NCI-H1048 (cell line): Measurements from ENCODE around the gene ATP2B2.

Source experiments
- DNase-seq: peaks from one replicate; lab custom pipeline; 2025; lab: John Stamatoyannopoulos, UW

ATP2B2 gene

GRCh38 chr3:10469441-10470119 lies 35.8 kb downstream of the ATP2B2 start:
- no peak for DNase-seq

DNA sequence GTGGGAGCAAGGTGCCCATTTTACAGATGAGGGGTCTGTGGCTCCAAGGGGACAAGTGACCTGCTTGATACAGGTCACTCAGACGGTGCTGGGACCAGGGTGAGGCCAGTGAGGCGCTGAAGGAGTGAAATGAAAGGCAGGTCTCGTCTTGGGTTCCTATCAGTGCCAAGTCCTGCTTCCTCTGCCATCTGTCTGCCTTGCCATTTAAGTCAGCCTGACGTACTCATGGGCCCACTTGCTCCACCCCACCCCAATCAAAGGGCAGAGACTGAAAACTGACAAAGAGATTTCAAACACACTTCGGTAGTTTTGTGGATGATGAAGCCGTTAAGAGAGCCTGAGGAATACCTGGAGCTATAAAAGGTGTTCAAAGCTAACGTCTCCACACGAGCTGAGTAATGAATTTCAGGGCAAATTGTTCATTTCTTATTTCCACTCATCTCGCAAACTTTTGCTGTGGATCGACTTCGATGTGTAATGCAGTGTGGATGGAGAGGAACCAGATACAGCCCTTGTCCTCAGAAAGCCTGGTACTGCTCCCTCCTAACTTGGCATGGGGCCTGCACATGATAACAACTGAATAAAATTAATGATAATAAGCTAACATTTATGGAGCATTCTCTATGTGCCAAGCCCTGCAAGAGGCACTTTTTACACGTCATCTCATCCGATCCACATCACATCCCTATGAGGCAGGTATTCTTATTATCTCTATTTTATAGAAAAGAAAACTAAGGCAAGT lies 36.6 kb downstream of the ATP2B2 start:
- no peak for DNase-seq

- no peak for DNase-seq
Observed at GRCh38 chr3:10467904-10468612, 37.3 kb downstream of the ATP2B2 start.

- no peak for DNase-seq
Observed at GRCh38 chr3:10467204-10467603, 38.2 kb downstream of the ATP2B2 start.

GRCh38 chr3:10466186-10466585 lies 39.2 kb downstream of the ATP2B2 start:
- DNase-seq, result no peak

DNA sequence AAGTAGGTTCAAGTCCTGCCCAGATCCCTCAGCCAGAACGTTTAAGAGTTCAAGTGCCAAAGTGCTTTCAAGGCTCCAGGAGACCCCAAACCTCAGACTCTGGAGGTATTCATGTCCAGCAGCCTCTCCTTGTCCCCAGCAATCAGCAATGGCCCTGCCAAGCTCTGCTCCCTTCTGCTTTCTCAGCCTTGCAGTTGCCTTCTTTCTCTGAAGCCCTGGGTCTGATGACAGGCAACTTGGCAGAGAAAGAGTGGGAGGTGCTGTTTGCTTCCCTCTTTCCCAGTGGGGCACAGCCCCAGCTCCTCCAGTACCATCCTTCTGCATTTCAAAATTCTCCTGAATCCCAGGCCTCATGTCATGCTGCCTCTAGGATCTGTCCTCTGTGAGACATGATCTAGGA lies 40.2 kb downstream of the ATP2B2 start:
- no peak for DNase-seq

GRCh38 chr3:10463533-10464434 lies 41.6 kb downstream of the ATP2B2 start:
- no peak for DNase-seq

GRCh38 chr3:10462641-10463532 lies 42.5 kb downstream of the ATP2B2 start:
- DNase-seq, result no peak

DNA sequence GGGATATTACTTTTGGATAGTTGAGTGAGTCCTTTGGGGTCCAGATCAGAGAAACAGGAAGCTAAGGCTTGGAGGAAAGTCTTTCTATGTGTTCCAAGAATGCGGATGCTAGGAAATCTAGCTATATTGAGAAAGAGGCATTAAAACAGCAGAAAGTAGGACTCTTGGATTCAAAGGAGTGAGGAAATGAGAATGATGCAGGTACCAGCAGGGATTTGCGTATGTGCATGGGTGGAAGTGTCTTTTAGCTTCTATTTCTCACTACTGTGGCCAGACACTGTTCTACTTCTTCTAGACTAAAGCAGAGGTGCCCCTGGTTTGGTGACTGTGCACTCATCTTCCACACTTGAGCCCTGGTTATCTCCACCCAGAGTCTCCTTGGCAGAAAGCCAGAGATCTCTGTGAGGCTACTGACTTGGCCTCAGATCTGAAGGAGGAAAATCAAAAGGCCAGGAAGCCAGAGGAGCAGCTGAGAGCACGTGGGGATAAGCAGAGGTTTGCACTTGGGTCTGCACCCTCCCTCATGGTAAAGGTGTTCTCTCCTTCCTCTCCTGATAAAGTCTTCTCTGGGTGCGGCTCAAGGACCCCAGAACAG lies 44.3 kb downstream of the ATP2B2 start:
- no peak for DNase-seq

DNA sequence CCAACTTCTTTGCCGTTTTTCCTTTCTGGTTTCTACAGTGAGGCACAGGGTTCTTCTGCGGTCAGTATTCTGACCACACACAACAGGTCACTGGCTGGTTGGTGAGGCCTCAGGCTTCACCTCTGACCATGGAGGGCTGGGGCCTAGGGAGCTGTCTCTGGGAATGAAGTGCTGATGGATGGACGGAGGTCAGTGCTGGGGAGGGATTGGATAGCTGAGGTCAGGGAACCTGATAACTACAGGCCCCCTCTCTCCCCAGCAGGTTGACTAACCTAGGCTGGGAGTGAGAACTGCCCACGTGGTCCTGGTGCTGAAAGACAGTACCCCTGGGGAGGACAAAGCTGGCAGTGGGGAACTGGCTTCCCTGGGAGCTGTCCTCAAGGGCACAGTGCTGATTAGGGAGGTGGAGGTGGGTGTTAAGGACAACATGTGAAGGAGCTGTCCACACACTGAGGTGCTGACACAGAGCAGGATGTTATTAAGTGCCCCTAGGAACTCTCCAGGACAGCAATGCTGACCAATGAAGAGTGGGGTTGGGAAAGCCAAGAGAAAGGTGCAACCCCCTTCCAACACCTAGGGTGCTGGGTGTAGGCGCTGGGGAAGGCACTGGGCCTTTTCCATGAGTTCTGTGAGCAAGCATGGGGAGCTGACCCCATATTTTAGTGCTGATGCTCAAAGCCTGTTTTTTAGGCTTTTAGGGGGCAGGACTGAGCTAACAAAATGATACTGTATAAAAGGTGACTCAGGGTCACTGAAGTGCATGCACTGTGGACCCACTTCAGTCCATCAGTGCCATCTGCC lies 45.2 kb downstream of the ATP2B2 start:
- DNase-seq, result peak; percentile 57

DNA sequence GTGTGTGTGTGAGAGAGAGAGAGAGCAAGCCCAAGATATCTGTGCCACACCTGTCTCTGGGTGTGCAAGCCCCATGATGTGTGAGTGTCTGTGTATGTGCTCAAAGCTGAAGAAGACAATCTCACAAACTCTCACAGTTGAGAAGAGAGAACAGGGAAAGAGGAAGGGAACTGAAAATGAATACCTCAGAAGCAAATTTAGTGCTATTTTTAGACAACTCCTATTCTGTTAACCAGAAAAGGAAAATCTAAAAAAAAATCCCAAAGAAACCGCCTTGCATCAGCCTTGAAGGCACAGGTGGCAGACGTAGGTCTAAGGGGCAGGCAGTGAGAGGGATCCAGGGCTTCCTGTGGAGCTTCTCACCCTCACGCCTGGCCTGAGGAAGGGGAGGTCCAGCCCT lies 47.8 kb downstream of the ATP2B2 start:
- DNase-seq, result no peak

GRCh38 chr3:10456981-10457380 lies 48.4 kb downstream of the ATP2B2 start:
- no peak for DNase-seq

DNA sequence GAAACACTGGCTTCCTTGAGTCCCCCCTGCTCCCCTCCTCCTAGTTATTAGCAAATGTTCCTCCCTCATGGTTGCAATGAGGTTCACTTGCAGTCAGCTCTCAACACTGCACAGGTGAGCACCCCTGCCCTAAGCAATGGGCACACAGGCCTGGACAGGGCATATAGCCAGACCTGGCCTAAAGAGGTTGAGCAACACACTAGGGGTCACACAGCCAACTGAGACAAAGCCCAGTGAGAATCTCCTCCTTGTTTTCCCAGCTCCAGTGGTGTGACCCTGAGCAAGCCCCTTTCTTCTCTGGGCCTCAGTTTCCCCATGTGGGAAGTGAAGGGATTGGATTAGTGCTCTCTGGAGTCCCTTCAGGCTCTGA lies 49.9 kb downstream of the ATP2B2 start:
- no peak for DNase-seq

- DNase-seq, result no peak
Observed at GRCh38 chr3:10454907-10455544, 50.4 kb downstream of the ATP2B2 start.

GRCh38 chr3:10453431-10454163 lies 51.8 kb downstream of the ATP2B2 start:
- DNase-seq, result no peak

DNA sequence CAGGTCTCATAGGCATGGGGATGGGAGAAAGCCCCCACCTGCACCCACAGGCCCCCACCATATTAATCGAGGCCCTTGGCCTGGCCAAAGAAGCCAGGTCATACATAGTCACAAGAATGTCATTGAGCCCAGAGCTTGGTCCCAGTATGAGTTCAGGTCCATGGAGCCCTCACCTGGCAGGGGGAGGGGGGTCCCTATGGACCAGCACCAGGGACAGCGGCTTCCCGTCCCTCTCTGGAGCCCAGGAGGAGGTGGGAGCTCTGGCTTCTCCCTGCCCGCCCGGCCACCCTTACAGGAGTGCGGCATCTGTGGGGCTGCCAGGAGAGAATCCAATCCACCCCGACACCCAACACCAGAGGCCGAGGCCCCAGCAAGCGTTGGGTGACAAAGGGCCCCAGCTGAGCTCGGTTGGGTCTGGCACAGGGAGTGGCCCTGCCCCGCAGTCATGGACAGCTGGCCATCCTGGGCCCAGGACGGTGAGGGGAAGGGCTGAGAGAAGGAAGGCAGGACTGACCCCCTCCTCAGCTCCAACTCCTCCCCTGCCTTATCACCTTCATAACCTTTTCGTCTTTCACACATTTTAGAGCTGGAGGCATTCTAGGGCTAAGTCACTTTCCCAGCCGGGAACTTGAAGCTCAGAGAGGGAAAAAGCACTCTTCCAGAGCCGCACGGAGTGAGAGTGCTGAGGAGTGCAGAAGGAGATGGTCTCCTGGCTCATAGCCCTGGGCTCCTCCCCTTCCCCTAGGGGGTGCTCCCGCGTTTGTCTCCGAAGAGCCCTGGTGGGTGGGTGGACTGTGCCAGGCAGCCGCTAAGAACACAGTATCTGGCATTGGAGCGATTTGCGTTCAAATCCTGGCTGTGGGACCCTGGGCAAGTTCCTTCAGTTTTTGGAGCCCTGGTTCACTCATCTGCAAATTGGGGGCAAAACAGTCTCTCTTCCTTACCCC lies 54.6 kb downstream of the ATP2B2 start:
- DNase-seq, result no peak

DNA sequence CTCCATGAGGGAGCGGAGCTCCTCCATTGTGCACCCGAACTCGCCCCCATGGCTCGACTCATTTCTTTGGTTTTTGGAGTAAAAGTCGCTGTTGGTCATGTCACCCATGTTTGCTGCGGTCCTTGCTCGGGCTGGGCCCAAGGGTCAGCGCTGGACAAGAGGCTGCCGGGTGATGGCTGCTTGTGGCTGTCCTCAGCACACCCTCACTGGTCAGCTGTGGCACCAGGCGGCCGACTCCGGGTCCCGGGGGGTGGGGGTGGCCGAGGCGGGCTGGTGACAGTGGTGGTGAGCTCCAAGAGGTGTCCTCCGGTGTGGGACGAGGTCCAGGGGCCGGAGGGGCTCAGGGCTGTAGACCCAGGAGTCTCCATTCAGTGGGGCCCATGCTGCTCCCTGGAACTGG lies 56.0 kb downstream of the ATP2B2 start:
- DNase-seq, result no peak
